WTC11 (cell line): ENCODE data around the gene CCDC112.

Experiments used
- GABPB1 ChIP-seq: sonication (generic); formaldehyde crosslinking; IDR thresholded peaks from 2 replicates; pipeline ENCODE4 v1.8.1; 2023; ENCODE audit warnings: mild to moderate bottlenecking, missing genetic modification reagents
- TF ChIP-seq, protein P1 (sequence below): fragments of 200-600 bp; IDR thresholded peaks from 2 replicates; pipeline ENCODE4 v1.8.0; 2022; ENCODE audit warnings: antibody characterized with exemption

DNA sequence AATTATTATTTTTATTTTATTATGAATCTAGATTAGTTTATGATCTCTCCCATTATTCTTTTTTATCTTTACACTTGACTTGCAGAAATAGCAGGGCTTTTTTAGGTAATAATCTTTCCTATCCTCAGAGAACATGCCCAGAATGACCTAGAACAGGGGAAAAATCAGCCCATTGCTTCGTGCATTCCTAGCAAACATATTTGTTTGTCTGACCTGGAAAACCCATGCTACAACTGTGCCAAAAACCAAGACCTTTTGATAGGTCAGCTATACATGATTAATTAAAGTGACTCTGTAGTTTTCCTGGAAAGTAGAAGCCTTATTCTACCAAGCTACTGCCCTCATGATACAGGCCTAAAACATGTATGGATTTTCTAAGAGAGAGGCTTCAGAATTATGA is 24.1 kb upstream of the CCDC112 start:
- TF ChIP-seq, protein P1, sequence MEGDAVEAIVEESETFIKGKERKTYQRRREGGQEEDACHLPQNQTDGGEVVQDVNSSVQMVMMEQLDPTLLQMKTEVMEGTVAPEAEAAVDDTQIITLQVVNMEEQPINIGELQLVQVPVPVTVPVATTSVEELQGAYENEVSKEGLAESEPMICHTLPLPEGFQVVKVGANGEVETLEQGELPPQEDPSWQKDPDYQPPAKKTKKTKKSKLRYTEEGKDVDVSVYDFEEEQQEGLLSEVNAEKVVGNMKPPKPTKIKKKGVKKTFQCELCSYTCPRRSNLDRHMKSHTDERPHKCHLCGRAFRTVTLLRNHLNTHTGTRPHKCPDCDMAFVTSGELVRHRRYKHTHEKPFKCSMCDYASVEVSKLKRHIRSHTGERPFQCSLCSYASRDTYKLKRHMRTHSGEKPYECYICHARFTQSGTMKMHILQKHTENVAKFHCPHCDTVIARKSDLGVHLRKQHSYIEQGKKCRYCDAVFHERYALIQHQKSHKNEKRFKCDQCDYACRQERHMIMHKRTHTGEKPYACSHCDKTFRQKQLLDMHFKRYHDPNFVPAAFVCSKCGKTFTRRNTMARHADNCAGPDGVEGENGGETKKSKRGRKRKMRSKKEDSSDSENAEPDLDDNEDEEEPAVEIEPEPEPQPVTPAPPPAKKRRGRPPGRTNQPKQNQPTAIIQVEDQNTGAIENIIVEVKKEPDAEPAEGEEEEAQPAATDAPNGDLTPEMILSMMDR: no peak
- TF ChIP-seq GABPB1 (CRISPR knock-in tag): no peak
